OCI-LY7 (cell line): ENCODE results near the gene ADH1B. TPM values are rescaled to one million over a fixed set of nuclear protein-coding genes. Genes with fewer than 3 reads are reported as not detected.
"Not testable (repeated sequence)": the region's sequence is repeated elsewhere in the genome, so short reads cannot be mapped to it uniquely, and the experiment has no call there.

ENCODE experiments used
- BruUV-seq: library from RNA; stranded (reverse); fragments of 400-500 nt; replicated peaks from 2 replicates; lab custom pipeline; 2021; lab: Mats Ljungman, UMichigan
- CTCF ChIA-PET: fragments of 300-600 bp; sonication (Branson Sonifier 250); formaldehyde crosslinking; loops from one replicate; lab custom pipeline; 2022; ENCODE audit warnings: antibody characterized with exemption; ENCODE audit not compliant: unreplicated experiment; lab: Charles Lee
- POLR2A ChIA-PET: fragments of 300-600 bp; sonication (Branson Sonifier 250); formaldehyde crosslinking; loops from one replicate; lab custom pipeline; 2022; ENCODE audit warnings: antibody characterized with exemption; lab: Charles Lee
- DNase-seq: peaks from one replicate; pipeline ENCODE4 v3.0.0-alpha.2; 2015; ENCODE audit warnings: low spot score
- H2AFZ ChIP-seq: fragments of 200-600 bp; sonication (generic), shearing (Covaris generic); 2 replicates; pipeline ENCODE4 v1.6.1; 2014; ENCODE audit warnings: mild to moderate bottlenecking, antibody characterized with exemption, low read length, moderate library complexity
- H3K27ac ChIP-seq: fragments of 200-600 bp; sonication (generic); 2 replicates; pipeline ENCODE4 v1.5.1; 2014; ENCODE audit warnings: mixed run types, low read depth, mild to moderate bottlenecking, moderate library complexity, low read length, inconsistent platforms; ENCODE audit not compliant: poor library complexity, severe bottlenecking
- H3K36me3 ChIP-seq: fragments of 200-600 bp; sonication (generic); 2 replicates; pipeline ENCODE4 v1.6.1; 2014; ENCODE audit warnings: mild to moderate bottlenecking, antibody characterized with exemption, low read length, moderate library complexity, mixed read lengths; ENCODE audit not compliant: insufficient read depth
- H3K4me1 ChIP-seq: fragments of 200-600 bp; sonication (generic); 2 replicates; pipeline ENCODE4 v1.5.1; 2014; ENCODE audit warnings: mild to moderate bottlenecking, low read length; ENCODE audit not compliant: insufficient read depth, poor library complexity, severe bottlenecking
- H3K4me2 ChIP-seq: fragments of 200-600 bp; sonication (generic); 2 replicates; pipeline ENCODE4 v1.6.1; 2014; ENCODE audit warnings: mild to moderate bottlenecking, low read length
- H3K4me3 ChIP-seq: fragments of 200-600 bp; sonication (generic); 2 replicates; pipeline ENCODE4 v1.5.1; 2014; ENCODE audit warnings: mild to moderate bottlenecking, low read depth, low read length; ENCODE audit not compliant: poor library complexity, severe bottlenecking
- H3K79me2 ChIP-seq: fragments of 200-600 bp; sonication (generic); 2 replicates; pipeline ENCODE4 v1.6.1; 2016; ENCODE audit warnings: low read depth, mild to moderate bottlenecking, low read length, moderate library complexity, mixed read lengths; ENCODE audit not compliant: insufficient read depth
- H3K9me2 ChIP-seq: fragments of 200-600 bp; sonication (generic); 2 replicates; pipeline ENCODE4 v1.6.1; 2016; ENCODE audit warnings: mild to moderate bottlenecking, low read length, mixed read lengths; ENCODE audit not compliant: insufficient read depth
- H3K9me3 ChIP-seq: fragments of 200-600 bp; sonication (generic); 2 replicates; pipeline ENCODE4 v1.6.1; 2014; ENCODE audit warnings: mild to moderate bottlenecking, mixed run types, low read length, mixed read lengths
- H4K20me1 ChIP-seq: fragments of 200-600 bp; sonication (generic); 2 replicates; pipeline ENCODE4 v1.6.1; 2014; ENCODE audit warnings: mild to moderate bottlenecking, antibody characterized with exemption, low read length, moderate library complexity, mixed read lengths; ENCODE audit not compliant: insufficient read depth
- EZH2phosphoT487 ChIP-seq: fragments of 200-600 bp; sonication (generic); IDR thresholded peaks from 2 replicates; pipeline ENCODE4 v1.6.1; 2018; ENCODE audit warnings: low read depth, borderline replicate concordance, mild to moderate bottlenecking, mixed run types, antibody characterized with exemption, low read length, moderate library complexity, mixed read lengths
- intact Hi-C: fragments of 100-400 bp; cut with micrococcal nuclease; formaldehyde crosslinking; loops from one replicate; pipeline ENCODE4 v1.10.0; 2022; ENCODE audit not compliant: unreplicated experiment
- total RNA-seq, 2 experiments: library from RNA; depleted of rRNA in 1 of 2; stranded (reverse); fragments of >200 nt in 1 of 2; shearing (Covaris generic) in 1 of 2; gene quantifications; 2 replicates each; pipeline ENCODE4 v1.2.3, GENCODE V29; 2014 to 2022
- TF ChIP-seq, protein P1 (sequence below): fragments of 200-600 bp; sonication (generic); conservative IDR thresholded peaks from 2 replicates; pipeline ENCODE4 v1.5.1; 2014; ENCODE audit warnings: mild to moderate bottlenecking, antibody characterized with exemption, low read length, moderate library complexity, mixed read lengths

ADH1B gene
- total RNA-seq, 2 experiments from 2014 or later = not detected

DNA sequence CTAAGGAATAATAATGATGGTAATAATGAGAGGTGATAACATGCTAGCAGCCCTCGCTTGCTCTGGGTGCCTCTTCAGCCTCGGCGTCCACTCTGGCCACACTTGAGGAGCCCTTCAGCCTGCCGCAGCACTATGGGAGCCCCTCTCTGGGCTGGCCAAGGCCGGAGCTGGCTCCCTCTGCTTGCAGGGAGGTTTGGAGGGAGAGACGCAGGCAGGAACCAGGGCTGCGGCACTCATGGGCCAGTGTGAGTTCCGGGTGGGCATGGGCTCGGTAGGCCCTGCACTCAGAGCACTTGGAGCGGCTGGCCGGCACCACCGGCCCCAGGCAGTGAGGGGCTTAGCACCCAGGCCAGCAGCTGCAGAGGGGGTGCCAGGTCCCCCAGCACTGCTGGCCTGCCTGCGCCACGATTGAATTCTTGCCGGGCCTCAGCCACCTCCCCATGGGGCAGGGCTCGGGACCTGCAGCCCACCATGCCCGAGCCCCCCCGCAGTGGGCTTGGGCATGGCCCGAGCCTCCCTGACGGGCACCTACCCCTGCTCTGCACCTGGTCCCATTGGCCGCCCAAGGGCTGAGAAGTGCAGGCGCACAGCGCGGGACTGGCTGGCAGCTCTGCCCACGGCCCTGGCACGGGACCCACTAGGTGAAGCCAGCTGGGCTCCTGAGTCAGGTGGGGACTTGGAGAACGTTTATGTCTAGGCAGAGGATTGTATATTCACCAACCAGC, 38.4 kb upstream of the ADH1B start:
- no TSS peak for BruUV-seq
- no peaks in the 10 kb centered on the region for H3K36me3 ChIP-seq
- DNase-seq = no peak
- intact Hi-C loops = no loop called here
- ChIA-PET POLR2A (no interaction called here), CTCF (no interaction called here)
- H4K20me1 ChIP-seq = no peaks in the 10 kb centered on the region
- no peak overlapping the region for H3K4me2 ChIP-seq
- H3K79me2 ChIP-seq = no peaks in the 10 kb centered on the region
- H3K9me3 ChIP-seq = no peaks in the 10 kb centered on the region
- H3K4me1 ChIP-seq = no peaks in the 10 kb centered on the region
- H3K9me2 ChIP-seq = no peaks in the 10 kb centered on the region
- no peak for TF ChIP-seq EZH2phosphoT487
- TF ChIP-seq, protein P1, sequence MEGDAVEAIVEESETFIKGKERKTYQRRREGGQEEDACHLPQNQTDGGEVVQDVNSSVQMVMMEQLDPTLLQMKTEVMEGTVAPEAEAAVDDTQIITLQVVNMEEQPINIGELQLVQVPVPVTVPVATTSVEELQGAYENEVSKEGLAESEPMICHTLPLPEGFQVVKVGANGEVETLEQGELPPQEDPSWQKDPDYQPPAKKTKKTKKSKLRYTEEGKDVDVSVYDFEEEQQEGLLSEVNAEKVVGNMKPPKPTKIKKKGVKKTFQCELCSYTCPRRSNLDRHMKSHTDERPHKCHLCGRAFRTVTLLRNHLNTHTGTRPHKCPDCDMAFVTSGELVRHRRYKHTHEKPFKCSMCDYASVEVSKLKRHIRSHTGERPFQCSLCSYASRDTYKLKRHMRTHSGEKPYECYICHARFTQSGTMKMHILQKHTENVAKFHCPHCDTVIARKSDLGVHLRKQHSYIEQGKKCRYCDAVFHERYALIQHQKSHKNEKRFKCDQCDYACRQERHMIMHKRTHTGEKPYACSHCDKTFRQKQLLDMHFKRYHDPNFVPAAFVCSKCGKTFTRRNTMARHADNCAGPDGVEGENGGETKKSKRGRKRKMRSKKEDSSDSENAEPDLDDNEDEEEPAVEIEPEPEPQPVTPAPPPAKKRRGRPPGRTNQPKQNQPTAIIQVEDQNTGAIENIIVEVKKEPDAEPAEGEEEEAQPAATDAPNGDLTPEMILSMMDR = no peak
- no peak overlapping the region for H3K4me3 ChIP-seq
- H3K27ac ChIP-seq = no peak overlapping the region
- H2AFZ ChIP-seq = no peak overlapping the region

DNA sequence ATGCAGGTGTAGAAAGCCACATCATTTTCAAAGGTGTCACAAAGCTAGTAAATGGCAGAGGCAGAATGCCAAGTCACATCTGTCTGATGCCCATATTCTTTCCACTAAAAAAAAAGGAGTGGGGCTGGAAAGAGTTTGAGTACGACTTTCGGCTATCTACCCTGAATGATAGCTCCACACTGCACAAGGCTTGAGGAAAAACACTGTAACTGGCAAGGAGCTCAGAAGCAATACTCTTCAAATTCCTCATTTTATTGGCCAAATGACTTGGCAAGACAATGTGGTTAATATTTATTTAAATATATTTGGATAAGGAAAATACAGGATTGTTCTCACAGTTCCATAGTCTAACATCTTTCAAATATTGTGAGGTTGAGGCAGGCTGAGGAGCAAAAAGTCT, 36.7 kb upstream of the ADH1B start:
- Histone ChIP-seq H3K4me2 (no peak overlapping the region), H3K79me2 (no peaks in the 10 kb centered on the region), H2AFZ (no peak overlapping the region), H3K9me3 (no peaks in the 10 kb centered on the region), H3K4me3 (no peak overlapping the region), H3K36me3 (no peaks in the 10 kb centered on the region), H3K4me1 (no peaks in the 10 kb centered on the region), H3K27ac (no peak overlapping the region), H3K9me2 (no peaks in the 10 kb centered on the region), H4K20me1 (no peaks in the 10 kb centered on the region)
- POLR2A ChIA-PET = interaction anchor here (0.6 kb wide), 1 partner anchor 640 kb away, joined by 3 read pairs; no protein-coding TSS in a partner anchor
- intact Hi-C loops = no loop called here
- no TSS peak for BruUV-seq
- CTCF ChIA-PET = no interaction called here
- no peak for TF ChIP-seq EZH2phosphoT487
- TF ChIP-seq, protein P1 = no peak
- DNase-seq = no peak

DNA sequence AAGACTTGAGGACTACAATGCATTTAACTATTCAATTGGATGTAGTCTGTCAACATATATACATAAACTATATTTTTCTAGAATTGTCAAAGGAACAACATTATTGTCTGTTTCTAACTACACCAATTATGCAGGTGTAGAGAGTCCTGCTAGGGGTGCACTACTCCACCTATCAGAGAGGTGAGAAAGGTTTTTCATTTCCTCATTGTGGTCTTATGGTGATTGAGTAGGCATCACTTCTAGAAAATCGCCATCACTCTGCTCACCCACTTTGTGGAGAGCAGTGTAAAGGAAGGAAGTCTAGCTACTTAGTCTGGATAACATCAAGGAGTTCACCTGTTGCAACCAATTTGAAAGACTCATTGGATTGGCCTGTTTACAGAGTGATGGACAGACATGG, 35.8 kb upstream of the ADH1B start:
- intact Hi-C loops = no loop called here

DNA sequence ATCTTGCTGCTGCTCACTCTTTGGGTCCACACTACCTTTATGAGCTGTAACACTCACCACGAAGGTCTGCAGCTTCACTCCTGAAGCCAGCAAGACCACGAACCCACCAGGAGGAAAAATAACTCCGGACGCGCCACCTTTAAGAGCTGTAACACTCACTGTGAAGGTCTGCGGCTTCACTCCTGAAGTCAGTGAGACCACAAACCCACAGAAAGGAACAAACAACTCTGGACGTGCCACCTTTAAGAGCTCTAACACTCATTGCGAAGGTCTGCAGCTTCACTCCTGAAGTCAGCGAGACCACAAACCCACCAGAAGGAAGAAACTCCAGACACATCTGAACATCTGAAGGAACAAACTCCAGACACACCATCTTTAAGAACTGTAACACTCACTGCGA, 34.9 kb upstream of the ADH1B start:
- H3K9me3 ChIP-seq, CTCF ChIA-PET, H3K4me1 ChIP-seq, H3K27ac ChIP-seq, H3K79me2 ChIP-seq, POLR2A ChIA-PET, H3K4me2 ChIP-seq, H3K4me3 ChIP-seq, H4K20me1 ChIP-seq, DNase-seq, intact Hi-C loops, H3K9me2 ChIP-seq, H2AFZ ChIP-seq, BruUV-seq, H3K36me3 ChIP-seq: not testable (repeated sequence)

More for the DNA sequence above, 35.8 kb upstream of the ADH1B start:
- DNase-seq = no peak
- no peaks in the 10 kb centered on the region for H3K36me3 ChIP-seq
- CTCF ChIA-PET = no interaction called here
- no peaks in the 10 kb centered on the region for H3K79me2 ChIP-seq
- no peaks in the 10 kb centered on the region for H3K9me3 ChIP-seq
- BruUV-seq = no TSS peak
- no peaks in the 10 kb centered on the region for H4K20me1 ChIP-seq
- H2AFZ ChIP-seq = no peak overlapping the region
- H3K9me2 ChIP-seq = no peaks in the 10 kb centered on the region
- TF ChIP-seq, protein P1 = no peak
- no peak for TF ChIP-seq EZH2phosphoT487
- H3K27ac ChIP-seq = no peak overlapping the region
- POLR2A ChIA-PET = no interaction called here
- no peaks in the 10 kb centered on the region for H3K4me1 ChIP-seq
- H3K4me3 ChIP-seq = no peak overlapping the region
- H3K4me2 ChIP-seq = no peak overlapping the region
